GM12875 (cell line): ENCODE data around the gene BEST3.

ENCODE experiments used
- H3K4me3 ChIP-seq: one replicate; pipeline ENCODE4 v1.5.1; 2011; ENCODE audit warnings: low read depth, low read length, control low read depth
- TF ChIP-seq, protein P1 (sequence below): IDR thresholded peaks from 2 replicates; pipeline ENCODE4 v1.5.1; 2011; ENCODE audit warnings: low read depth, mild to moderate bottlenecking, control low read depth, inconsistent platforms, low read length, moderate library complexity, borderline replicate concordance; ENCODE audit not compliant: insufficient read depth

The BEST3 gene

DNA sequence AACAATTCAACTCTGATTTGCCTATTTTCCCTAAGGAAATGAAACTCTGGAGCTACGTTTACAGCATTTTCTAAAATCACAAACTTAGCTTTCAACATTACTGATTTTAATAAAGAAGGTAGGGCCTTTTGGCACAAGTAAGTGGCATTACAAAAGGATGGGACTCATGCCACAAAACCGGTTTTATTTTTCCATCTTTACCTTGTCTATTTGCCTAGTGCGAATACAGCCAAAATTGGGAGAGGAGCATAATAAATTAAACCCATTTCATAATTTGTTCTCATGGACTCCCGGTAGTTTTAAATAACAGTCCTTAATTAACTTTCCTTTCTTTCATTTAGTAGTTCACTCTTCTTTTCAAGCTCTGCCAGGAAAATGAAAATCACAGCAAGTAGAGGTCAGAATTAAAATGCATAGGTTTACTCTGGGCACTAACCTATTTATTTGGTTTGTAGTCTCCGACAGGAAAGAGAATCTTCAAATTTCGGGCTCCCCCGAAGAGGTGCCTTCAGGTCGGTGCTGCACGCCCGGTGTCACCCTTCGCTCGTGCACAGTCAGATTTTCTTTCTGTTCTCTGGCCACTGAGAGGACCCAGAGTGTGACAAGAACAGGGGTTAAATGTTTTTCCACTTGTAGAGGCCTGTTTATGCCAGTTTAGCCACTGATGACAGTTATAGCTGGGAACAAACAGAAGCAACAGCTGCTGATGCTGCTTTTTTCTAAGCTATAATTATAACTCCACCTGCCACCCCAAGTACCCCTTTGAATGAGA lies at the start of gene BEST3:
BEST3 (minus strand) TSS at position 535 of the 772 bp plus-strand sequence. CDS start 1,505 bp downstream, outside the sequence.
- TF ChIP-seq, protein P1, sequence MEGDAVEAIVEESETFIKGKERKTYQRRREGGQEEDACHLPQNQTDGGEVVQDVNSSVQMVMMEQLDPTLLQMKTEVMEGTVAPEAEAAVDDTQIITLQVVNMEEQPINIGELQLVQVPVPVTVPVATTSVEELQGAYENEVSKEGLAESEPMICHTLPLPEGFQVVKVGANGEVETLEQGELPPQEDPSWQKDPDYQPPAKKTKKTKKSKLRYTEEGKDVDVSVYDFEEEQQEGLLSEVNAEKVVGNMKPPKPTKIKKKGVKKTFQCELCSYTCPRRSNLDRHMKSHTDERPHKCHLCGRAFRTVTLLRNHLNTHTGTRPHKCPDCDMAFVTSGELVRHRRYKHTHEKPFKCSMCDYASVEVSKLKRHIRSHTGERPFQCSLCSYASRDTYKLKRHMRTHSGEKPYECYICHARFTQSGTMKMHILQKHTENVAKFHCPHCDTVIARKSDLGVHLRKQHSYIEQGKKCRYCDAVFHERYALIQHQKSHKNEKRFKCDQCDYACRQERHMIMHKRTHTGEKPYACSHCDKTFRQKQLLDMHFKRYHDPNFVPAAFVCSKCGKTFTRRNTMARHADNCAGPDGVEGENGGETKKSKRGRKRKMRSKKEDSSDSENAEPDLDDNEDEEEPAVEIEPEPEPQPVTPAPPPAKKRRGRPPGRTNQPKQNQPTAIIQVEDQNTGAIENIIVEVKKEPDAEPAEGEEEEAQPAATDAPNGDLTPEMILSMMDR, result no peak
- H3K4me3 ChIP-seq, result no peak within 1 kb of the TSS

DNA sequence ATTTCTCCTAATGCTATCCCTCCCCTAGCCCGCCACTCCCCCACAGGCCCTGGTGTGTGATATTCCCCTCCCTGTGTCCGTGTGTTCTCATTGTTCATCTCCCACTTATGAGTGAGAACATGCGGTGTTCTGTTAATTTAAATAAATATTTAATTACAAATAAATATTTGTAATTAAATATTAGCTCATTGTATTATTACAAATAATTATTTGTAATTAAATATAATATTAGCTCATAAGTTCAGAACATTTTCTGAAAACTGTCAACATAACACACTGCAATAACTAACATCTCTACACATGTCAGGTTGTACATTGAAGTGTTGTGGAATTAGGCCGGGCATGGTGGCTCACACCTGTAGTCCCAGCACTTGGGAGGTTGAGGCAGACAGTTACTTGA lies 45.0 kb upstream of the BEST3 start:
- no peak overlapping the region for H3K4me3 ChIP-seq
- TF ChIP-seq, protein P1, result no peak

- TF ChIP-seq, protein P1, result no peak
Measured at GRCh38 chr12:69739287-69740191, 40.4 kb upstream of the BEST3 start.

DNA sequence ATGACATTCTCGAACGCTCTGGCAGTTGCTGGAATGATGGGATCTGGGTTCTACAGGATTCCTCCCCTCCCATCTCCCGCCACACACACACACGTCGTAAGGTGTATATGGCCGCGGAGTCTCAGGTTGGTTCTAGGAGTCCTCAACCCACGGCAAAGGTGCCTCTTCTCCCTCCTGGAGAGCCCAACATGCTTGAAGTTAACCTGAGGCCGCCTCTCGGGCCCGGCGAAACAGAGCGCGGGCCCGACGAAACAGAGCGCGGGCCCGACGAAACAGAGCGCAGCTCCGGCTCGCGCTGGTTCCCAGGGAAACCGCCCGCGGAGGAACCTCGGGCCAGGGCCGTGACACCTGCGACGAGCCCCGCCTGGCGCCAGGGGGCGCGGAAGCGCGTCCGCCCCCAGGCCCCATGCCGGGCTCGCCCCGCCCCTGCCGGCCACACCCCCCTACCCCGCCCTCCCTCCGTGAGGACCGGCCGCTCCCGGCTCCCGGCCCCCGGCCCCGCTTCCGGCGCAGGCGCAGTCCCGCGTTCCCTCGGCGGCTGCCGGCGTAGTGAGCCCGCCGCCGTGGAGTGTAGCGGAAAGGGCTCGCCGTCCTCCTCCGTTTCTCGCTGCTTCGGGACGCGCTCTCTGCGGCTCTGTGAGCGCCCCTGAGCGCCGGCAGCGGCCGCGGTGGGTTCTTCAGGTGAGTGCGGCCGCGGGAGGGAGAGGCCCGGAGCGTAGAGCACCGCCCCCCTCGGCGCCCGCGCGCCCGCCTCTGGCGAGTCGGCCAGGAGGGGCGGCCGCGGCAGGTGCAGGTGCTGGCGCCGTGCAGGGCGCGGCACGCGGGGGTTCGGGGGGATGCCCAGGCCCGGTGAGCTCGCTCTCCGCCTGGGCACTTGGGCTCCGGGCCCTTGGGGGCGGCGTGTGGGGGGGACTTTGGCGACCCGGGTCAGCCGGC lies 39.5 kb upstream of the BEST3 start, which contains the start of gene RAB3IP:
RAB3IP (plus strand) TSS at position 510 of the 936 bp plus-strand sequence. CDS start 16,549 bp downstream, outside the sequence.
- TF ChIP-seq, protein P1, result peak; percentile 84
- peak within 1 kb of the TSS; percentile 67 for H3K4me3 ChIP-seq

More at GRCh38 chr12:69739287-69740191, 40.4 kb upstream of the BEST3 start:
- H3K4me3 ChIP-seq, result peak overlapping the region; percentile 67

DNA sequence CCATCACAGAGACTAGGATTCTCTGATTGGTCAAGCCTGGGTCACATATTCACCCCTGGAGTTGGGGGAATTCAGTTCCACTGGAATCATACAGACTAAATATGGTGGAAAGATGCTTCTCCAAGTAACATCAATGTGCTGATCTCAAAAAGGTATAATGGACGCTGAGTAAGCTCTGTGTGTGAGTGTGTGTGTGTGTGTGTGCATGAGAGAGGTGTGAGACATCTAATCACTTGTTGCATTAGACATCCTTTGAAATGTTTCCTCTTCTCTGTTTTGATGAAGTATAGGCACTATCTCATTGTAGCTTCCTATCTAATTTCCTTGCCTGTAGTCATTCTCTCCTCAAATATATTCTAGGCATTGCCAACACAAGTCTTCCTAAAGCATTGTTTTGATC lies 34.5 kb upstream of the BEST3 start:
- TF ChIP-seq, protein P1, result no peak
- H3K4me3 ChIP-seq, result no peak overlapping the region

DNA sequence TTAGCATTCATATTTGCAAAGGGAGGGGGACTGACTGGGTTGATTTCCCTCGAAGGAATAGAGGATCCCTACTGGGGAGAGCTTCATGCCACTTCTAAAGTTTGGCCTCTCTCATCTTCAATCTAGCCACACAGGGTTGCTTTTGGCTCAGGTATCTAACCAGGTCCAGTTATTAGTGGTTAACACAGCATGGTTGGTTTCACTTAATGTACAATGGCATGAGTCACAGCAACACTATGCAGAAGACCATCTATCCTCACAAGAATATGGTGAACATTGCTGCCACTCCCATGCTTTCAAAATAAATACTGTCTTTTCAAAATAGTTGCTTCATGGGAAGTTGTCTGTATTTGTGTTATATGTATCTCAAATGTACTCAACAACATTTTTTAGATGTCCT lies 33.0 kb upstream of the BEST3 start:
- no peak overlapping the region for H3K4me3 ChIP-seq
- TF ChIP-seq, protein P1, result no peak
